GM12878 (cell line): ENCODE measurements around the gene HUS1B. TPM values are rescaled to one million over a fixed set of nuclear protein-coding genes. Genes with fewer than 3 reads are reported as not detected.

Experiments used
- ATAC-seq: fragments of 200-7000 bp; cut with Tn5 transposase; 3 replicates; pipeline ENCODE4 v1.9.1; 2020; ENCODE audit warnings: mild to moderate bottlenecking, moderate library complexity
- BruUV-seq: library from RNA; stranded (reverse); fragments of 400-500 nt; replicated peaks from 2 replicates; lab custom pipeline; 2021; lab: Mats Ljungman, UMichigan
- CTCF ChIA-PET: fragments of 300-600 bp; sonication (Branson Sonifier 250); formaldehyde crosslinking; extraction: SDS; loops from one replicate; lab custom pipeline; 2021; ENCODE audit warnings: inconsistent platforms; lab: Yijun Ruan, JAX
- POLR2A ChIA-PET: fragments of 350-600 bp; formaldehyde crosslinking; extraction: SDS; loops from one replicate; lab custom pipeline; 2021; ENCODE audit warnings: inconsistent platforms; lab: Charles Lee
- RAD21 ChIA-PET: fragments of 300-600 bp; sonication (Branson Sonifier 250); formaldehyde crosslinking; loops from one replicate; lab custom pipeline; 2023; ENCODE audit warnings: antibody characterized with exemption; ENCODE audit not compliant: unreplicated experiment; lab: Charles Lee
- SMC1A ChIA-PET: fragments of 300-600 bp; sonication (Branson Sonifier 250); formaldehyde crosslinking; loops from one replicate; lab custom pipeline; 2023; ENCODE audit not compliant: unreplicated experiment, uncharacterized antibody; lab: Charles Lee
- DNase-seq: peaks from one replicate; pipeline ENCODE4 v3.0.0-alpha.2; 2011; ENCODE audit warnings: low read depth, low spot score
- FAIRE-seq: peaks from 3 replicates; lab custom pipeline; 2011; peaks lifted over from hg19 to GRCh38; lab: Jason Lieb, UNC
- H2AFZ ChIP-seq: 2 replicates; pipeline ENCODE4 v1.6.0; 2011; ENCODE audit warnings: low read depth, low read length, control low read depth; ENCODE audit not compliant: control insufficient read depth
- H3K27ac ChIP-seq: 2 replicates; pipeline ENCODE4 v1.5.1; 2011; ENCODE audit warnings: control low read depth; ENCODE audit not compliant: control insufficient read depth, insufficient read depth
- H3K27me3 ChIP-seq, 2 experiments: replicated peaks in 1 of 2; 2 replicates each; pipeline versions ENCODE4 v1.6.0 to v1.6.1; 2011; ENCODE audit warnings: low read length in 1 of 2; ENCODE audit not compliant: control insufficient read depth in 2 of 2, insufficient read depth in 2 of 2
- H3K36me3 ChIP-seq, 2 experiments: 2 replicates each; pipeline ENCODE4 v1.5.1; 2011; ENCODE audit warnings: low read length in 1 of 2; ENCODE audit not compliant: control insufficient read depth in 2 of 2, insufficient read depth in 2 of 2
- H3K4me1 ChIP-seq: 2 replicates; pipeline ENCODE4 v1.6.1; 2011; ENCODE audit warnings: mild to moderate bottlenecking, low read length, moderate library complexity, mixed read lengths; ENCODE audit not compliant: control insufficient read depth, insufficient read depth
- H3K4me2 ChIP-seq: 2 replicates; pipeline ENCODE4 v1.6.0; 2011; ENCODE audit warnings: control low read depth; ENCODE audit not compliant: control insufficient read depth, insufficient read depth
- H3K4me3 ChIP-seq: fragments of 200-600 bp; sonication (generic); 2 replicates; pipeline ENCODE4 v1.5.1; 2016
- H3K79me2 ChIP-seq: 2 replicates; pipeline ENCODE4 v1.6.0; 2011; ENCODE audit warnings: low read length; ENCODE audit not compliant: control insufficient read depth, insufficient read depth
- H3K9ac ChIP-seq: 2 replicates; pipeline ENCODE4 v1.8.0; 2011; ENCODE audit warnings: low read length, control low read depth, mixed read lengths; ENCODE audit not compliant: control insufficient read depth, insufficient read depth
- H3K9me3 ChIP-seq: replicated peaks from 3 replicates; pipeline ENCODE4 v1.5.1; 2011; ENCODE audit warnings: mild to moderate bottlenecking, low read length; ENCODE audit not compliant: control insufficient read depth, insufficient read depth
- H4K20me1 ChIP-seq: 2 replicates; pipeline ENCODE4 v1.6.0; 2011; ENCODE audit not compliant: control insufficient read depth, insufficient read depth
- ATF7 ChIP-seq: fragments of 450-650 bp; IDR thresholded peaks from 2 replicates; pipeline ENCODE4 v1.6.1; 2016; ENCODE audit warnings: low read depth, mild to moderate bottlenecking
- CBX3 ChIP-seq: fragments of 200-600 bp; sonication (generic); IDR thresholded peaks from 2 replicates; pipeline ENCODE4 v1.6.1; 2016; ENCODE audit warnings: low read depth, borderline replicate concordance
- LARP7 ChIP-seq: fragments of 450-650 bp; IDR thresholded peaks from 2 replicates; pipeline ENCODE4 v1.6.1; 2017; ENCODE audit warnings: mild to moderate bottlenecking
- NBN ChIP-seq: fragments of 450-650 bp; IDR thresholded peaks from 2 replicates; pipeline ENCODE4 v1.6.1; 2016
- NFYB ChIP-seq: IDR thresholded peaks from 2 replicates; pipeline ENCODE4 v1.6.1; 2011; ENCODE audit warnings: low read depth, mild to moderate bottlenecking, low read length, improper control_type of control experiment, moderate library complexity; ENCODE audit not compliant: insufficient read depth
- POLR2A ChIP-seq: IDR thresholded peaks from 2 replicates; pipeline ENCODE4 v1.6.1; 2011; ENCODE audit warnings: low read depth, mild to moderate bottlenecking, low read length
- POU2F2 ChIP-seq: IDR thresholded peaks from 3 replicates; pipeline ENCODE4 v1.6.1; 2011; ENCODE audit warnings: low read depth, mild to moderate bottlenecking, low read length, borderline replicate concordance
- RAD51 ChIP-seq: fragments of 450-650 bp; IDR thresholded peaks from 2 replicates; pipeline ENCODE4 v1.6.1; 2016; ENCODE audit warnings: moderate library complexity, mild to moderate bottlenecking, inconsistent platforms
- SIX5 ChIP-seq: IDR thresholded peaks from 2 replicates; pipeline ENCODE4 v1.6.1; 2011; ENCODE audit warnings: mild to moderate bottlenecking, low read depth, low read length, moderate library complexity; ENCODE audit not compliant: severe bottlenecking
- SMC3 ChIP-seq: IDR thresholded peaks from 2 replicates; pipeline ENCODE4 v1.6.1; 2011; ENCODE audit warnings: low read length, improper control_type of control experiment, borderline replicate concordance
- SP1 ChIP-seq: IDR thresholded peaks from one replicate; pipeline ENCODE4 v1.6.1; 2011; ENCODE audit warnings: low read depth, low read length
- SUZ12 ChIP-seq: fragments of 200-600 bp; sonication (generic); IDR thresholded peaks from one replicate; pipeline ENCODE4 v1.6.1; 2018; ENCODE audit warnings: antibody characterized with exemption, mild to moderate bottlenecking; ENCODE audit not compliant: unreplicated experiment
- WRNIP1 ChIP-seq: IDR thresholded peaks from 2 replicates; pipeline ENCODE4 v1.6.1; 2011; ENCODE audit warnings: low read depth, low read length, improper control_type of control experiment, borderline replicate concordance
- ZNF217 ChIP-seq: fragments of 450-650 bp; IDR thresholded peaks from 2 replicates; pipeline ENCODE4 v1.6.1; 2017; ENCODE audit warnings: antibody characterized with exemption, mild to moderate bottlenecking
- ZNF622 ChIP-seq: fragments of 450-650 bp; IDR thresholded peaks from 2 replicates; pipeline ENCODE4 v1.6.1; 2017; ENCODE audit warnings: mild to moderate bottlenecking, inconsistent platforms
- WGBS: methylation state at CpG from one replicate; pipeline ENCODE4 v1.1.6; 2016; ENCODE audit warnings: low lambda C conversion rate; ENCODE audit not compliant: insufficient replicate concordance, insufficient coverage; ENCODE audit errors: missing lambda C conversion rate; 5-methylcytosine and 5-hydroxymethylcytosine counted together
- in situ Hi-C: fragments of 300-500 bp; cut with MboI; formaldehyde crosslinking; loops from 9 replicates; pipeline ENCODE4 v1.14.3; 2018; ENCODE audit warnings: mixed read lengths
- intact Hi-C: fragments of 100-400 bp; cut with micrococcal nuclease; formaldehyde crosslinking; loops from one replicate; pipeline ENCODE4 v1.14.2; 2022; ENCODE audit not compliant: unreplicated experiment
- polyA plus RNA-seq, 11 experiments: library from polyadenylated mRNA; depleted of rRNA in 4 of 11; unstranded in 6 of 11; stranded (reverse) in 5 of 11; fragments of >200 nt; fragmentation: Nextera tagmentation in 4 of 11; fragmentation: Illumina TruSeq in 1 of 11; extraction: Ambion mirVana in 4 of 11; extraction: Trizol in 1 of 11; gene quantifications; 1 replicate in 1 of 11; 2 replicates in 10 of 11; pipeline versions ENCODE4 v1.2.1 to v1.2.3, GENCODE V29; 2011 to 2016; ENCODE audit warnings: inconsistent platforms in 2 of 11, missing spikeins in 2 of 11, low read depth in 1 of 11
- total RNA-seq, 4 experiments: library from RNA; depleted of rRNA in 3 of 4; stranded (reverse); fragments of >200 nt in 3 of 4; fragmentation: Illumina TruSeq in 1 of 4; extraction: Trizol in 1 of 4; gene quantifications; 2 replicates each; pipeline versions ENCODE4 v1.2.1 to v1.2.3, GENCODE V29; 2013 to 2021
- TF ChIP-seq, protein P1 (sequence below): fragments of 450-650 bp; IDR thresholded peaks from 2 replicates; pipeline ENCODE4 v1.6.1; 2016; ENCODE audit warnings: mild to moderate bottlenecking
- TF ChIP-seq, protein P2 (sequence below): fragments of 450-650 bp; IDR thresholded peaks from 2 replicates; pipeline ENCODE4 v1.6.1; 2018; ENCODE audit warnings: borderline replicate concordance, mild to moderate bottlenecking; ENCODE audit not compliant: partially characterized antibody
- TF ChIP-seq, protein P3 (sequence below): fragments of 450-650 bp; IDR thresholded peaks from 2 replicates; pipeline ENCODE4 v1.6.1; 2017; ENCODE audit warnings: mild to moderate bottlenecking

HUS1B gene
- total and polyA plus RNA-seq, 10 of the 15 experiments (the other 5 are each of a cell fraction or from before 2014, with no cell fraction given), result 0.11 to 1.3 (median 0.68) TPM; not detected in 3

DNA sequence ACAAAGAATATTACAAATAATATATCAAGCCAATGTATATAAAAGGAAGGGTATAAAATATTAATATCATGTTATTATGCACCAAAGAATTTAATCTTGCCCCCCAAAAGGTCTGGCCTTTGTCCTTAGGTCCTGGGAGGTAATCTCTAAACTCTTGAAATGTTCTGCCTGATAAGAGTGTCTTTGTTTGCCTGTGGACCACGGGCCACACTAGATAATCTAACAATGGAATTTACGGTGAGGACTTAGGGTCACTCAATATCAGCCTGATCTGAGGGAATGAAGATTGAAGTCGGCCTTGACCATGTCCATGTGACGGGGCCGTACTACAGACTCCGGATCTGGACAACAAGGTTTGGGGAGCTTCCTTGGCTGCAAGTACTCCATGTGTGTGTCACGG lies 42.9 kb downstream of the HUS1B start:
- CTCF ChIA-PET, result interaction anchor here (1.4 to 1.8 kb wide), 3 partner anchors 21 to 108 kb away, joined by 3 to 4 read pairs (median 4); no protein-coding TSS in a partner anchor
- H3K4me3 ChIP-seq, result no peak overlapping the region
- no peaks in the 10 kb centered on the region for H3K79me2 ChIP-seq
- no peak overlapping the region for H2AFZ ChIP-seq
- POLR2A ChIA-PET, result no interaction called here
- no peak for ATAC-seq
- H3K4me2 ChIP-seq, result no peak overlapping the region
- peaks cover 0 to 8% of the 10 kb centered on the region in 2 experiments; a peak in 3 of 4 replicates for H3K36me3 ChIP-seq
- in situ Hi-C loops (no loop called here), intact Hi-C loops (no loop called here)
- BruUV-seq, result no TSS peak
- RAD21 ChIA-PET, result no interaction called here
- peaks cover 8% of the 10 kb centered on the region; the same call in 1 of the 2 replicates for H3K4me1 ChIP-seq
- no peaks in the 10 kb centered on the region for H4K20me1 ChIP-seq
- H3K27me3 ChIP-seq, result no peaks in the 10 kb centered on the region
- SMC1A ChIA-PET, result interaction anchor here (1.3 kb wide), 1 partner anchor 19 kb away, joined by 3 read pairs; no protein-coding TSS in a partner anchor
- no peak for DNase-seq
- no peak overlapping the region for H3K27ac ChIP-seq
- no peaks in the 10 kb centered on the region for H3K9me3 ChIP-seq
- no peak for FAIRE-seq
- no peak overlapping the region for H3K9ac ChIP-seq
- no peak for TF ChIP-seq SMC3
- TF ChIP-seq, protein P1, sequence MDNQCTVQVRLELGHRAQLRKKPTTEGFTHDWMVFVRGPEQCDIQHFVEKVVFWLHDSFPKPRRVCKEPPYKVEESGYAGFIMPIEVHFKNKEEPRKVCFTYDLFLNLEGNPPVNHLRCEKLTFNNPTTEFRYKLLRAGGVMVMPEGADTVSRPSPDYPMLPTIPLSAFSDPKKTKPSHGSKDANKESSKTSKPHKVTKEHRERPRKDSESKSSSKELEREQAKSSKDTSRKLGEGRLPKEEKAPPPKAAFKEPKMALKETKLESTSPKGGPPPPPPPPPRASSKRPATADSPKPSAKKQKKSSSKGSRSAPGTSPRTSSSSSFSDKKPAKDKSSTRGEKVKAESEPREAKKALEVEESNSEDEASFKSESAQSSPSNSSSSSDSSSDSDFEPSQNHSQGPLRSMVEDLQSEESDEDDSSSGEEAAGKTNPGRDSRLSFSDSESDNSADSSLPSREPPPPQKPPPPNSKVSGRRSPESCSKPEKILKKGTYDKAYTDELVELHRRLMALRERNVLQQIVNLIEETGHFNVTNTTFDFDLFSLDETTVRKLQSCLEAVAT, result no peak
- no peak for TF ChIP-seq WRNIP1
- no peak for TF ChIP-seq POU2F2
- no peak for TF ChIP-seq ZNF217
- TF ChIP-seq ZNF622, result no peak
- no peak for TF ChIP-seq ATF7
- TF ChIP-seq SP1, result no peak
- TF ChIP-seq, protein P2, sequence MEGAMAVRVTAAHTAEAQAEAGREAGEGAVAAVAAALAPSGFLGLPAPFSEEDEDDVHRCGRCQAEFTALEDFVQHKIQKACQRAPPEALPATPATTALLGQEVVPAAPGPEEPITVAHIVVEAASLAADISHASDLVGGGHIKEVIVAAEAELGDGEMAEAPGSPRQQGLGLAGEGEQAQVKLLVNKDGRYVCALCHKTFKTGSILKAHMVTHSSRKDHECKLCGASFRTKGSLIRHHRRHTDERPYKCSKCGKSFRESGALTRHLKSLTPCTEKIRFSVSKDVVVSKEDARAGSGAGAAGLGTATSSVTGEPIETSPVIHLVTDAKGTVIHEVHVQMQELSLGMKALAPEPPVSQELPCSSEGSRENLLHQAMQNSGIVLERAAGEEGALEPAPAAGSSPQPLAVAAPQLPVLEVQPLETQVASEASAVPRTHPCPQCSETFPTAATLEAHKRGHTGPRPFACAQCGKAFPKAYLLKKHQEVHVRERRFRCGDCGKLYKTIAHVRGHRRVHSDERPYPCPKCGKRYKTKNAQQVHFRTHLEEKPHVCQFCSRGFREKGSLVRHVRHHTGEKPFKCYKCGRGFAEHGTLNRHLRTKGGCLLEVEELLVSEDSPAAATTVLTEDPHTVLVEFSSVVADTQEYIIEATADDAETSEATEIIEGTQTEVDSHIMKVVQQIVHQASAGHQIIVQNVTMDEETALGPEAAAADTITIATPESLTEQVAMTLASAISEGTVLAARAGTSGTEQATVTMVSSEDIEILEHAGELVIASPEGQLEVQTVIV, result no peak
- TF ChIP-seq NBN, result no peak
- TF ChIP-seq LARP7, result no peak
- no peak for TF ChIP-seq NFYB
- no peak for TF ChIP-seq SUZ12
- TF ChIP-seq SIX5, result no peak
- no peak for TF ChIP-seq CBX3
- TF ChIP-seq, protein P3, sequence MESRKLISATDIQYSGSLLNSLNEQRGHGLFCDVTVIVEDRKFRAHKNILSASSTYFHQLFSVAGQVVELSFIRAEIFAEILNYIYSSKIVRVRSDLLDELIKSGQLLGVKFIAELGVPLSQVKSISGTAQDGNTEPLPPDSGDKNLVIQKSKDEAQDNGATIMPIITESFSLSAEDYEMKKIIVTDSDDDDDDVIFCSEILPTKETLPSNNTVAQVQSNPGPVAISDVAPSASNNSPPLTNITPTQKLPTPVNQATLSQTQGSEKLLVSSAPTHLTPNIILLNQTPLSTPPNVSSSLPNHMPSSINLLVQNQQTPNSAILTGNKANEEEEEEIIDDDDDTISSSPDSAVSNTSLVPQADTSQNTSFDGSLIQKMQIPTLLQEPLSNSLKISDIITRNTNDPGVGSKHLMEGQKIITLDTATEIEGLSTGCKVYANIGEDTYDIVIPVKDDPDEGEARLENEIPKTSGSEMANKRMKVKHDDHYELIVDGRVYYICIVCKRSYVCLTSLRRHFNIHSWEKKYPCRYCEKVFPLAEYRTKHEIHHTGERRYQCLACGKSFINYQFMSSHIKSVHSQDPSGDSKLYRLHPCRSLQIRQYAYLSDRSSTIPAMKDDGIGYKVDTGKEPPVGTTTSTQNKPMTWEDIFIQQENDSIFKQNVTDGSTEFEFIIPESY, result no peak
- TF ChIP-seq POLR2A, result no peak
- no peak for TF ChIP-seq RAD51
- 100% methylated on average over 7 of the region's 7 CpGs for WGBS
